Uterus (tissue), 4 donors: ENCODE results near the gene PI16. TPM values are rescaled to one million over a fixed set of nuclear protein-coding genes. Genes with fewer than 3 reads are reported as not detected.

Experiments
- DNase-seq, 2 donors: peaks; one replicate each; pipeline ENCODE4 v3.0.0-alpha.2; 2019 to 2020
- H3K27ac ChIP-seq, 2 donors: fragments of 200-600 bp; sonication (generic); 1 replicate in 1 of 2; 2 replicates in 1 of 2; pipeline ENCODE4 v1.5.1; 2016 to 2018
- H3K27me3 ChIP-seq, 2 donors: fragments of 200-600 bp; sonication (generic); one replicate each; pipeline ENCODE4 v1.5.1; 2018 to 2019; ENCODE audit warnings: control low read depth in 1 of 2
- H3K36me3 ChIP-seq, 2 donors: fragments of 200-600 bp; sonication (generic); one replicate each; pipeline ENCODE4 v1.5.1; 2019; ENCODE audit warnings: control low read depth in 1 of 2
- H3K4me1 ChIP-seq, 2 donors: fragments of 200-600 bp; sonication (generic); one replicate each; pipeline ENCODE4 v1.5.1; 2018 to 2019; ENCODE audit warnings: control low read depth in 1 of 2
- H3K4me3 ChIP-seq, 2 donors: fragments of 200-600 bp; sonication (generic); 1 replicate in 1 of 2; 2 replicates in 1 of 2; pipeline ENCODE4 v1.5.1; 2018 to 2019; ENCODE audit warnings: mild to moderate bottlenecking in 1 of 2
- H3K9me3 ChIP-seq, 2 donors: fragments of 200-600 bp; sonication (generic); one replicate each; pipeline ENCODE4 v1.5.1; 2019; ENCODE audit warnings: control low read depth in 1 of 2
- CTCF ChIP-seq, 4 experiments: fragments of 200-600 bp in 2 of 4; fragments of 450-650 bp in 2 of 4; sonication (generic) in 2 of 4; IDR thresholded peaks; one replicate each; pipeline ENCODE4 v1.5.1; 2016 to 2019; ENCODE audit warnings: antibody characterized with exemption in 4 of 4, mild to moderate bottlenecking in 2 of 4, moderate library complexity in 1 of 4
- POLR2A ChIP-seq, 2 donors: fragments of 450-650 bp; IDR thresholded peaks; one replicate each; pipeline ENCODE4 v1.6.1; 2016; ENCODE audit warnings: antibody characterized with exemption in 2 of 2, mild to moderate bottlenecking in 1 of 2, moderate library complexity in 1 of 2
- intact Hi-C: fragments of 100-400 bp; cut with DNase I; formaldehyde crosslinking; loops from one replicate; pipeline ENCODE4 v1.15.1; 2023; ENCODE audit warnings: low total_unique reads
- total RNA-seq, 4 donors: library from RNA; depleted of rRNA in 3 of 4; stranded (reverse); fragments of >200 nt in 3 of 4; gene quantifications; one replicate each; pipeline versions ENCODE4 v1.1.0 to v1.2.4, GENCODE V29; 2014 to 2023
- donor health status: DM: yes; HTN: yes; CAD: no.

PI16 gene
- total RNA-seq, 4 donors from 2014 or later, result 1.2 to 32.4 (median 6.7) TPM

DNA sequence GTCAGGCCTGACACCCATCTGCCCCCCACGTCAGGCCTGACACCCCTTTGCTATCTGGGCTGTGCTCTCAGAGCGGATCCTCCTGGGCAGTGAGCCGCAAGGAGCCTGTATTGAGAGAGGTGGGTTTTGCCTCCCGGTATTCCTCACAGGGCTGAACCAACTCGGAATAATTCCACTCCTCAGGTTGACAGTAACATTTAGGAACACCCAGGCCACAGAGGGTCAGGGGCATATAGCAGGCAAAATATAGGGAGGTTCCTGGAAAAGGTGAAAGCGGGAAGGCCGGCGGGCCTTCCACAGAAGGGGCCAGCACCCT is 44.1 kb downstream of the PI16 start:
- Histone ChIP-seq H3K27ac (no peak overlapping the region), H3K4me3 (no peak overlapping the region), H3K27me3 (no peaks in the 10 kb centered on the region), H3K36me3 (no peaks in the 10 kb centered on the region), H3K4me1 (no peaks in the 10 kb centered on the region), H3K9me3 (no peaks in the 10 kb centered on the region)
- DNase-seq, result no peak
- intact Hi-C loops, result no loop called here
- TF ChIP-seq CTCF (IDR thresholded peaks at IDR 0.05) (no peak), POLR2A (IDR thresholded peaks at IDR 0.05) (no peak)

GRCh38 chr6:36999061-36999750 is 44.7 kb downstream of the PI16 start:
- Histone ChIP-seq H3K4me1 (no peaks in the 10 kb centered on the region), H3K27ac (no peak overlapping the region), H3K36me3 (no peaks in the 10 kb centered on the region), H3K27me3 (no peaks in the 10 kb centered on the region), H3K9me3 (no peaks in the 10 kb centered on the region), H3K4me3 (no peak overlapping the region)
- DNase-seq, result no peak
- intact Hi-C loops, result no loop called here
- no peak for TF ChIP-seq CTCF (IDR thresholded peaks at IDR 0.05)
- no peak for TF ChIP-seq POLR2A (IDR thresholded peaks at IDR 0.05)

DNA sequence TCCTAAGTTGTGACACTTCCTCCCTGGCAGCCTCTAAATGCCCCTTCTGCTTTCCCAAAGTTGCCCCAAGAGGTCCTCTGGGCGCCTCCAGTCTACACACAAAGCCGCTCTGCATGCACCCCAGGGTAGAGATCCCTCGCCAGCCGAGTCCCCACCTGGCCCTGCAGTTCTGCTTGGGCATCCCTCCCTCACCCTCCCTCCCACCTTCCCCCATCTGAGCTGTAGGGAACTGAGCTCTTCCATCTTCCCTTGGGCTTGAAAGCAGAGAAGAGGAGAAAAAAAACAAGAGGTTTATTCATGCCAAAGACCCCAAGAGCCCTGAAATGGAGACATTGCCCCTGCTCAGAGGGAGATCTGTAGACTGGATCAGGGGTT is 45.2 kb downstream of the PI16 start:
- no peak for DNase-seq
- H3K4me1 ChIP-seq, result no peaks in the 10 kb centered on the region
- no peaks in the 10 kb centered on the region for H3K36me3 ChIP-seq
- no peak for TF ChIP-seq CTCF (IDR thresholded peaks at IDR 0.05)
- TF ChIP-seq POLR2A (IDR thresholded peaks at IDR 0.05), result no peak
- no peaks in the 10 kb centered on the region for H3K27me3 ChIP-seq
- H3K4me3 ChIP-seq, result no peak overlapping the region
- no peak overlapping the region for H3K27ac ChIP-seq
- no peaks in the 10 kb centered on the region for H3K9me3 ChIP-seq
- intact Hi-C loops, result no loop called here

DNA sequence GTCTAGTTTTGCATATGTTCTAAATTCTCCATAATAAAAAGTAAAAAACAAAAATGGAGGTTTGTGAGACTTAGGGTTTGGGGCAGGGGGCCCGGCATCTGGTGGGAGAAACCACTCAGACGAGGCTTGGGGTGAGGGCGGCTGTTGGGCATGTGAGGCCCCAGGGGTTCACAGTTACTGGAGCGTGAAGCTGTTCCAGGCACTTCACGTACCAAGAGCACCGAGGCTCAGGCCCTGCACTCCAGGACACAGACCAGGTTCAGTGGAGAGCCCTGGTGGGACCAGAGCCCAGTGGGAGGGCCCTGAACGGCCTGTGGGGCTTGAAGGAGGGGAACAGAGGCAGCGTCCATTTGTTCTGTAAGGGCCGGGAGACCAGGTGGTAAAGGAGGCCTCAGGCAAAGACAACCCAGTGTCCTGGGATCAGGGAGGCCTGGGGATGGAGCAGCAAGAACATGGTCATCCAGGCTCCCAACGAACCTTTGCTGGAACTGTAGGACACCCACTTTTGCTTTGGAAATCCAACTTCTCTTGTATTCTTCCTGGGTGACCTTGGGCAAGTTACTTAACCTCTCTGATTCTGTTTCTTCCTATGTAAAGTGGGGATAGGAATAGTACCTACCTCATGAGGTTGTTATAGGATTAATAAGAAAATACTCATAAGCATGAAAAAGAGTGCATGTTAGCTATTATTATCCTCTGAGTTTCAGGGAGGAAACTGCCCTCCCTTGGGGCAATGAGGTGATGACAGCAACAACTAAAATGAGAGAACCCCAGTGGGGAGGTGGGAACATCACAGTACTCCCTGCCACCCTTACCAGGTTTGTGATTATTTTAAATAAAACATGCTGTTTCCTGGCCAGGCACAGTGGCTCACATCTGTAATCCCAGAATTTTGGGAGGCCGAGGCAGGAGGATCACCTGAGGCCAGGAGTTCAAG is 49.8 kb downstream of the PI16 start:
- no peak for DNase-seq
- Histone ChIP-seq H3K4me3 (no peak overlapping the region), H3K4me1 (no peaks in the 10 kb centered on the region), H3K27ac (no peak overlapping the region), H3K27me3 (no peaks in the 10 kb centered on the region), H3K9me3 (no peaks in the 10 kb centered on the region), H3K36me3 (no peaks in the 10 kb centered on the region)
- TF ChIP-seq POLR2A (IDR thresholded peaks at IDR 0.05) (no peak), CTCF (IDR thresholded peaks at IDR 0.05) (no peak)
- intact Hi-C loops, result no loop called here
